Suprapubic skin (tissue), 2 donors: ENCODE data around the gene ABHD3.

Experiments used
- EP300 ChIP-seq: sonication (generic); formaldehyde crosslinking; IDR thresholded peaks from one replicate; pipeline ENCODE4 v1.6.1; 2017; ENCODE audit warnings: antibody characterized with exemption
- POLR2A ChIP-seq, 2 donors: fragments of 450-650 bp; IDR thresholded peaks; one replicate each; pipeline ENCODE4 v1.6.1; 2017; ENCODE audit warnings: antibody characterized with exemption in 2 of 2, mild to moderate bottlenecking in 2 of 2, moderate library complexity in 2 of 2

DNA sequence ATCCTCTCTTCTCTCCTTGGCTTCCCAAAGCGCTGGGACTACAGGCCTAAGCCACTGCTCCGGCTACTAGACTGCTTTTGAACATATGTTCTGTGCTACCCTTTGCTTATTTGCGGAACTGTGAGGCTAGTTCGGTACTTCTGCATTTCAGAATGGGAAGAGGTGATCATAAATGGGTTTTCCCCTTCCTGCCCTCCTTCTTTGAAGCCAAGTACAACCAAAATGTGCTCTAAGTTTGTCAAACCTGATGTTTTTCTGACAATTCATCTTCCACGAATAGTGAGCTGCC is 102.3 kb downstream of the ABHD3 start:
- TF ChIP-seq EP300 (no peak), POLR2A (IDR thresholded peaks at IDR 0.05) (no peak)
